GM18526 (cell line): ENCODE data around the gene MYH16.

Source experiments
- POLR2A ChIP-seq: IDR thresholded peaks from 3 replicates; pipeline ENCODE4 v1.6.1; 2011; ENCODE audit not compliant: insufficient read length; ENCODE audit errors: extremely low read depth

Gene MYH16

DNA sequence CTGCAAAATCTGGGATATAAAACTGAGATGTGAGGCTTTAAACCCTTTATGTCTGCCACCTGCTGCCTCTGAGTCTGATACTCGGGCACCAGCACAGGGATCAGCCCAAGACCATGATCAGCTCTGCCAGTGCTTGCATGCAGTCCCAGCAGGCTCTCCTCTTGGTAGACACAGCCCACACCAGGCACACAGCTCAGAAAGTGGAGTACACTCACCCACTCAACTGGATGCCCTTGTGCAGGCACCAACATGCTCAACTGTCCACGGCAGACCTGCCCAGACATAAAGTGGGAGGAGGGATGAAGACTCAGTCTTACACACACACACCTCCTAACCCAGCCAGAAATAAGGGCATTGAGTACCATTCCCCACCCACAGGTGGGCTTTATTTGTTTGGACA is 18.2 kb upstream of the MYH16 start:
- TF ChIP-seq POLR2A: no peak

DNA sequence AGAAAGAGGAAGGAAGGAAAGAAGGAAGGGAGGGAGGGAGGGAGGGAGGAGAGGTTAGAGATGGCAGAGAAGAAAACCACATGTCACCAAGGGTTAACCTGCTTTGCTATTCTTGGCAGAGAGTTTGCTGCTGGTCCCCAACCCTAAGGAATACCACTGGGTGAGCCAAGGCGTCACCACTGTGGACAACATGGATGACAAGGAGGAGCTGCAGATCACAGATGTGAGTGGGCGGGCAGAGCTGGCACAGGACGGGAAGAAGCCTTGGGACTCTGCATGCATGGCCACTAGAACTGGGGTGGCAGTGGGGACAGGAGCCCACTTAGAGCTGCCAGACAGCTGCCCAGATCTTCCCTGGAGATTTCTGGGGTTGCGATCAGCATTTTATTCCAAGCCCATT is 17.2 kb upstream of the MYH16 start:
- no peak for TF ChIP-seq POLR2A

DNA sequence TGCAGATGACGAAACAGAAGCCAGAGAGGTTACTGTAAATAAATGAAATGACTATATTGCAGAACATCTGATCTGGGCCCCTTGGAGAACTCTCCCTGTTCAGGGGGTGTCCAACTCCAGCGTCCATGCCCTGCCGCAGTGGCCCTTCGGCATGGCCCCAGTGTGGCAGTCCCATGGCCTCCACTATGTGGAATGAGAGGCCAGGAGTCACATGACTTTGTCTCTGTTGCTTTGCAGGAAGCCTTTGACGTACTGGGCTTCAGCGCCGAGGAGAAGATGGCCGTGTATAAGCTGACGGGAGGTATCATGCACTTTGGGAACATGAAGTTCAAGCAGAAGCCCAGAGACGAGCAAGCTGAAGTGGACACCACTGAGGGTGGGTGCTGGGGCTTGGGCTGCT is 15.6 kb upstream of the MYH16 start:
- TF ChIP-seq POLR2A: no peak

DNA sequence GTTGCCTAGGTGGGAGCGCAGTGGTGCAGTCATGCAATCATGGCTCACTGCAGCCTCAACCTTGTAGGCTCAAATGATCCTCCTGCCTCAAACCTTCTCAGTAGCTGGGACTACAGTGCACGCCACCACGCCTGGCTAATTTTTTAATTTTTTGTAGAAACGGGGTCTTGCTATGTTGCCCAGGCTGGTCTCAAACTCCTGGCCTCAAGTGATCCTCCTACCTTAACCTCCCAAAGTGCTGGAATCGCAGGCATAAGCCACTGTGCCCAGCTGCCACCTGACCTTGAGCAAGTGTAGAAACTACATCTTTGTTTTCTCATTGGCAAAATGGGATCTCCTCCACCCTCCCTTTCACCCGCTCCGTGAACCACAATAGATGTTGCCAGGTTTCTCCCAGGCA is 15.0 kb upstream of the MYH16 start:
- no peak for TF ChIP-seq POLR2A

DNA sequence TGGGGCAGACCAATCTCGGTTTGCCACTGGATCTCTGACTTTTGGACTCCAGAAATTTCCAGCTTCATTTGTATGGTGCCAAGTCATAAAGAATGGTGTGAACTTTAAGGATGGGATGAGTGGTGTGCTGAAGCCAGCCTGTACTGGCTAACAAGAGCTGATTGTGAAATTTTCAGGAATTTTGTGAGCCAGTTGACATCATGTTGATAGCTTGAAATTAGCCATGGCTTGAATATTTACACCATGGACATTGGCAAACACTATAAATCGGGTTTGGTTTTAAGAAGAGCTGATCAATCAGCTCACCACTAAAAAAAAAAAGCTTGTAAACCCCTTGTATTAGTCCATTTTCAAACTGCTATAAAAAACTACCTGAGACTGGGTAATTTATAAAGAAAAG is 14.1 kb upstream of the MYH16 start:
- no peak for TF ChIP-seq POLR2A

DNA sequence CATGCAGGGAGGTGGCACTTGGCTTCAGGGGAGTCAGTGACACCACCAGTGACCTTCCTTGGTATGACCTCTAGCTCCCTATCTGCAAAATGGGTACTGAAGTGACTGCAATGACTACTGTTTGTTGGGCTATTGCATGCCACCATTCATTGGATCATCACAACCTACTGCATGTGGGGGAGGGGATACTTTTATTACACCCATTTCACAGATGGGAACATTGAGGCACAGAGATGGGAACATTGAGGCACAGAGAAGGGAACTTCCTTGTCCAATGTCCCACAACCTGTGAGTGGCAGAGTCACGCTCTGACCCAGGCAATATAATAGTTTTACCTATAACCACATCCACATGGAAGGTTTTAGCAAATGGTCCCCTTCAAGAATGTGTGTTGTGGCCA is 12.2 kb upstream of the MYH16 start:
- TF ChIP-seq POLR2A: no peak

GRCh38 chr7:99261646-99262045 is 11.0 kb upstream of the MYH16 start:
- no peak for TF ChIP-seq POLR2A

- no peak for TF ChIP-seq POLR2A
Measured at GRCh38 chr7:99265848-99266480, 6.7 kb upstream of the MYH16 start.

DNA sequence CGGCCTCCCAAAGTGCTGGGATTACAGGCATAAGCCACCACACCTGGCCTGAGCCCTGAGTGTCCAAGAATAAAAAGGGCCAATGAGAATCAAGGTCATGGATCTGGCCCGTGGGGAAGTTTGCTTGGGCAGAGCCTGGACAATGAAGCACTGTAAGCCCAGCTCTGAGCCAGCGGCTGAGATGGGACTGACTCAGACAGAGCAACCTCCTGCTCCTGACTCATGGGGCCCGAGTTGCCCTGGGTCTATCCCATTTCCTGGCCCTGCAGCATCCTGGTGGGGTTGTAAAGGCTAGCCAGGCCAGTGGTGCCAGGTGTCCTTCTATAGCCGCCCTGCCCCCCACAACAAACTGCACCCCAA is 5.2 kb upstream of the MYH16 start:
- no peak for TF ChIP-seq POLR2A

- TF ChIP-seq POLR2A: no peak
Measured at GRCh38 chr7:99267841-99268576, 4.6 kb upstream of the MYH16 start.

- no peak for TF ChIP-seq POLR2A
Measured at GRCh38 chr7:99268577-99268908, 4.1 kb upstream of the MYH16 start.

DNA sequence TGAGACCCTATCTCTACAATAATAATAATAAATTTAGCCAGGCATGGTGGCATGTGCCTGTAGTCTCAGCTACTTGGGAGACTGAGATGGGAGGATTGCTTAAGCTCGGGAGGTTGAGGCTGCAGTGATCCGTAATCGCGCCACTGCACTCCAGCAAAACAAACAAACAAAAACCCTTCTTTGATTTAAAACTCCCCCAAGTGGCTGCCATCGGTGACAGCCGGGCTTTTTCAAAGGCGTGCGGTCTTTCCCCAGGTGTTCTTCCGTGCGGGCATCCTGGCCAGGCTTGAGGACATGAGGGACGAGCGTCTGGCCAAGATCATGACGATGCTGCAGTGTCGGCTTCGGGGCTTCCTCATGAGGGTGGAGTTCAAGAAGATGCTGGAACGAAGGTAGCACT is 1.9 kb upstream of the MYH16 start:
- TF ChIP-seq POLR2A: no peak

GRCh38 chr7:99275496-99275895 is 2.9 kb downstream of the MYH16 start:
- TF ChIP-seq POLR2A: no peak

- TF ChIP-seq POLR2A: no peak
Measured at GRCh38 chr7:99278180-99278579, 5.5 kb downstream of the MYH16 start.

- TF ChIP-seq POLR2A: no peak
Measured at GRCh38 chr7:99287779-99288534, 15.3 kb downstream of the MYH16 start.

- TF ChIP-seq POLR2A: no peak
Measured at GRCh38 chr7:99289185-99289584, 16.5 kb downstream of the MYH16 start.
